Neural cell (in vitro differentiated cells): ENCODE data around the gene ATP5MK. TPM values are rescaled to one million over a fixed set of nuclear protein-coding genes. Genes with fewer than 3 reads are reported as not detected.
"Not testable (repeated sequence)": the region's sequence is repeated elsewhere in the genome, so short reads cannot be mapped to it uniquely, and the experiment has no call there.

ENCODE experiments used
- H2AFZ ChIP-seq: fragments of 200-600, 300-800 bp; sonication (generic), shearing (Covaris generic); 2 replicates; pipeline ENCODE4 v1.6.0; 2014; ENCODE audit warnings: low read depth, mild to moderate bottlenecking, antibody characterized with exemption, low read length, moderate library complexity
- H3F3A ChIP-seq: fragments of 200-600 bp; shearing (Covaris generic); 2 replicates; pipeline ENCODE4 v1.6.1; 2016; ENCODE audit warnings: mild to moderate bottlenecking, moderate library complexity, mixed read lengths, antibody characterized with exemption, low read length; ENCODE audit not compliant: insufficient read depth, poor library complexity, severe bottlenecking
- H3K27ac ChIP-seq: fragments of 200-600, 300-800 bp; sonication (generic), shearing (Covaris generic); 2 replicates; pipeline ENCODE4 v1.5.1; 2014; ENCODE audit warnings: mild to moderate bottlenecking, low read length, moderate library complexity
- H3K27me3 ChIP-seq: fragments of 300-800, 200-600 bp; sonication (generic), shearing (Covaris generic); 2 replicates; pipeline ENCODE4 v1.6.0; 2014; ENCODE audit warnings: mild to moderate bottlenecking, low read depth, low read length, moderate library complexity; ENCODE audit not compliant: insufficient read depth
- H3K36me3 ChIP-seq: fragments of 300-800, 200-600 bp; sonication (generic), shearing (Covaris generic); 2 replicates; pipeline ENCODE4 v1.5.1; 2014; ENCODE audit warnings: mild to moderate bottlenecking, antibody characterized with exemption, low read length, moderate library complexity; ENCODE audit not compliant: insufficient read depth
- H3K4me2 ChIP-seq: fragments of 300-800, 200-600 bp; sonication (generic), shearing (Covaris generic); 2 replicates; pipeline ENCODE4 v1.6.0; 2014; ENCODE audit warnings: mild to moderate bottlenecking, low read length
- H3K4me3 ChIP-seq: fragments of 300-800, 200-600 bp; sonication (generic), shearing (Covaris generic); 2 replicates; pipeline ENCODE4 v1.5.1; 2014; ENCODE audit warnings: mild to moderate bottlenecking, low read length, moderate library complexity
- H3K79me2 ChIP-seq: fragments of 200-600 bp; shearing (Covaris generic); replicated peaks from 2 replicates; pipeline ENCODE4 v1.6.0; 2014; ENCODE audit warnings: mild to moderate bottlenecking, low read length, moderate library complexity; ENCODE audit not compliant: insufficient read depth
- H3K9ac ChIP-seq: fragments of 300-800, 200-600 bp; sonication (generic), shearing (Covaris generic); 2 replicates; pipeline ENCODE4 v1.6.1; 2016; ENCODE audit warnings: mild to moderate bottlenecking, low read length, mixed read lengths
- H3K9me2 ChIP-seq: fragments of 200-600 bp; shearing (Covaris generic); 2 replicates; pipeline ENCODE4 v1.6.1; 2016; ENCODE audit warnings: mild to moderate bottlenecking, low read length, mixed read lengths; ENCODE audit not compliant: insufficient read depth
- H3K9me3 ChIP-seq: fragments of 200-600, 300-800 bp; sonication (generic), shearing (Covaris generic); 2 replicates; pipeline ENCODE4 v1.6.1; 2016; ENCODE audit warnings: mild to moderate bottlenecking, mixed run types, low read length, moderate library complexity, mixed read lengths
- H4K20me1 ChIP-seq: fragments of 200-600 bp; shearing (Covaris generic); 2 replicates; pipeline ENCODE4 v1.6.1; 2016; ENCODE audit warnings: mild to moderate bottlenecking, mixed run types; ENCODE audit not compliant: insufficient read depth
- CTCF ChIP-seq: fragments of 450-650 bp; IDR thresholded peaks from 2 replicates; pipeline ENCODE4 v1.5.1; 2014; ENCODE audit warnings: antibody characterized with exemption, mild to moderate bottlenecking, moderate library complexity; ENCODE audit not compliant: poor library complexity, severe bottlenecking
- EP300 ChIP-seq: fragments of 450-650 bp; conservative IDR thresholded peaks from 2 replicates; pipeline ENCODE4 v1.6.1; 2014; ENCODE audit warnings: antibody characterized with exemption, mild to moderate bottlenecking, moderate library complexity; ENCODE audit not compliant: poor library complexity, severe bottlenecking
- EZH2 ChIP-seq: fragments of 200-600, 300-800 bp; shearing (Covaris generic), sonication (generic); IDR thresholded peaks from 2 replicates; pipeline ENCODE4 v1.6.1; 2014; ENCODE audit warnings: antibody characterized with exemption, low read length, borderline replicate concordance, mild to moderate bottlenecking; ENCODE audit not compliant: insufficient read depth, poor library complexity, severe bottlenecking
- MXI1 ChIP-seq: fragments of 450-650 bp; conservative IDR thresholded peaks from 2 replicates; pipeline ENCODE4 v1.6.1; 2014; ENCODE audit warnings: antibody characterized with exemption, mild to moderate bottlenecking; ENCODE audit not compliant: poor library complexity, severe bottlenecking
- POLR2AphosphoS5 ChIP-seq: IDR thresholded peaks from 2 replicates; pipeline ENCODE4 v1.6.1; 2012
- RAD21 ChIP-seq: fragments of 450-650 bp; conservative IDR thresholded peaks from 2 replicates; pipeline ENCODE4 v1.6.1; 2014; ENCODE audit warnings: antibody characterized with exemption, mild to moderate bottlenecking, moderate library complexity
- REST ChIP-seq: IDR thresholded peaks from 2 replicates; pipeline ENCODE4 v1.6.1; 2012; ENCODE audit warnings: borderline replicate concordance
- SMC3 ChIP-seq: fragments of 450-650 bp; conservative IDR thresholded peaks from 2 replicates; pipeline ENCODE4 v1.6.1; 2014; ENCODE audit warnings: antibody characterized with exemption, mild to moderate bottlenecking, moderate library complexity; ENCODE audit not compliant: poor library complexity
- TAF1 ChIP-seq: IDR thresholded peaks from 2 replicates; pipeline ENCODE4 v1.6.1; 2012; ENCODE audit warnings: low read depth
- polyA plus RNA-seq: library from polyadenylated mRNA; depleted of rRNA; stranded (reverse); fragments of >200 nt; gene quantifications from 2 replicates; pipeline ENCODE4 v1.2.3, GENCODE V29; 2014

ATP5MK gene
- polyA plus RNA-seq, 1 donor from 2014 or later = 917 TPM

GRCh38 chr10:103359493-103359892, 36.8 kb downstream of the ATP5MK start:
- not testable (repeated sequence) for H3K9me3 ChIP-seq, H4K20me1 ChIP-seq

GRCh38 chr10:103355906-103356599, 40.2 kb downstream of the ATP5MK start:
- H3K36me3 ChIP-seq = no peaks in the 10 kb centered on the region
- H4K20me1 ChIP-seq = no peaks in the 10 kb centered on the region
- no peak overlapping the region for H3K27ac ChIP-seq
- H3K9ac ChIP-seq = no peak overlapping the region
- H2AFZ ChIP-seq = no peak overlapping the region
- H3K9me2 ChIP-seq = no peaks in the 10 kb centered on the region
- H3K79me2 ChIP-seq = no peaks in the 10 kb centered on the region
- H3K4me2 ChIP-seq = no peak overlapping the region
- H3K27me3 ChIP-seq = no peaks in the 10 kb centered on the region
- H3K9me3 ChIP-seq = no peaks in the 10 kb centered on the region
- TF ChIP-seq TAF1 = no peak
- no peak for TF ChIP-seq RAD21
- TF ChIP-seq SMC3 = no peak
- TF ChIP-seq CTCF = no peak
- no peak for TF ChIP-seq POLR2AphosphoS5
- no peak for TF ChIP-seq EZH2
- no peaks in the 10 kb centered on the region for H3F3A ChIP-seq
- no peak overlapping the region for H3K4me3 ChIP-seq

More at GRCh38 chr10:103359493-103359892, 36.8 kb downstream of the ATP5MK start:
- H3F3A ChIP-seq, H2AFZ ChIP-seq, H3K4me3 ChIP-seq, H3K9me2 ChIP-seq, H3K79me2 ChIP-seq, H3K9ac ChIP-seq, H3K27ac ChIP-seq, H3K36me3 ChIP-seq, H3K27me3 ChIP-seq, H3K4me2 ChIP-seq: not testable (repeated sequence)

- H3K27ac ChIP-seq, H2AFZ ChIP-seq, H3K9me2 ChIP-seq: not testable (repeated sequence)
Observed at GRCh38 chr10:103354567-103354966, 41.7 kb downstream of the ATP5MK start.

GRCh38 chr10:103353281-103353680, 43.0 kb downstream of the ATP5MK start:
- H3F3A ChIP-seq = no peaks in the 10 kb centered on the region
- H3K4me2 ChIP-seq = no peak overlapping the region
- TF ChIP-seq SMC3 = no peak
- no peak for TF ChIP-seq CTCF
- TF ChIP-seq RAD21 = no peak
- no peak for TF ChIP-seq EZH2
- TF ChIP-seq EP300 = no peak
- no peak for TF ChIP-seq MXI1
- no peak for TF ChIP-seq TAF1
- no peak for TF ChIP-seq REST
- no peak for TF ChIP-seq POLR2AphosphoS5
- peaks cover 8% of the 10 kb centered on the region for H3K79me2 ChIP-seq
- H4K20me1 ChIP-seq = no peaks in the 10 kb centered on the region
- no peak overlapping the region for H3K4me3 ChIP-seq
- no peaks in the 10 kb centered on the region for H3K36me3 ChIP-seq
- H3K9me3 ChIP-seq = no peaks in the 10 kb centered on the region
- no peaks in the 10 kb centered on the region for H3K9me2 ChIP-seq
- no peaks in the 10 kb centered on the region for H3K27me3 ChIP-seq
- no peak overlapping the region for H3K9ac ChIP-seq
- no peak overlapping the region for H3K27ac ChIP-seq
- no peak overlapping the region for H2AFZ ChIP-seq

More at GRCh38 chr10:103354567-103354966, 41.7 kb downstream of the ATP5MK start:
- not testable (repeated sequence) for H4K20me1 ChIP-seq, H3K9ac ChIP-seq, H3K79me2 ChIP-seq, H3K36me3 ChIP-seq, H3K27me3 ChIP-seq, H3K4me2 ChIP-seq, H3K4me3 ChIP-seq, H3F3A ChIP-seq, H3K9me3 ChIP-seq
